Panc1 (cell line): Measurements from ENCODE around the gene MOCS1. TPM values are rescaled to one million over a fixed set of nuclear protein-coding genes. Genes with fewer than 3 reads are reported as not detected.

Experiments used
- ATAC-seq: fragments of 200-7000 bp; cut with Tn5 transposase; 2 replicates; pipeline ENCODE4 v1.9.1; 2020; ENCODE audit warnings: mild to moderate bottlenecking, moderate library complexity
- BruUV-seq: library from RNA; stranded (reverse); fragments of 400-500 nt; replicated peaks from 2 replicates; lab custom pipeline; 2021; lab: Mats Ljungman, UMichigan
- CTCF ChIA-PET: fragments of 300-600 bp; sonication (Branson Sonifier 250); formaldehyde crosslinking; loops from one replicate; lab custom pipeline; 2022; ENCODE audit warnings: antibody characterized with exemption; lab: Charles Lee
- POLR2A ChIA-PET: fragments of 300-600 bp; sonication (Branson Sonifier 250); formaldehyde crosslinking; loops from one replicate; lab custom pipeline; 2022; ENCODE audit warnings: antibody characterized with exemption; lab: Charles Lee
- DNase-seq: peaks from one replicate; pipeline ENCODE4 v3.0.0-alpha.2; 2010; ENCODE audit warnings: low read depth, low spot score
- H3K27ac ChIP-seq: 2 replicates; pipeline ENCODE4 v1.5.1; 2011; ENCODE audit warnings: mild to moderate bottlenecking, low read length, inconsistent platforms
- H3K27me3 ChIP-seq: fragments of 200-500 bp; sonication (Bioruptor generic); 2 replicates; pipeline ENCODE4 v1.6.0; 2014; ENCODE audit warnings: low read length, inconsistent platforms; ENCODE audit not compliant: control insufficient read depth, insufficient read depth
- H3K36me3 ChIP-seq: fragments of 200-500 bp; sonication (Bioruptor generic); 2 replicates; pipeline ENCODE4 v1.5.1; 2014; ENCODE audit warnings: inconsistent platforms, mild to moderate bottlenecking, low read length, moderate library complexity; ENCODE audit not compliant: control insufficient read depth, insufficient read depth
- H3K4me1 ChIP-seq: 2 replicates; pipeline ENCODE4 v1.5.1; 2011; ENCODE audit warnings: inconsistent platforms, mild to moderate bottlenecking, low read length, moderate library complexity; ENCODE audit not compliant: control insufficient read depth, insufficient read depth
- H3K4me3 ChIP-seq, 2 experiments: 2 replicates each; pipeline ENCODE4 v1.5.1; 2011 to 2012; ENCODE audit warnings: low read depth in 2 of 2, low read length in 2 of 2, mild to moderate bottlenecking in 2 of 2, inconsistent platforms in 1 of 2, moderate library complexity in 1 of 2
- H3K9me3 ChIP-seq: fragments of 200-500 bp; sonication (Bioruptor generic); 2 replicates; pipeline ENCODE4 v1.5.1; 2014; ENCODE audit warnings: low read depth, mild to moderate bottlenecking, inconsistent platforms, low read length, moderate library complexity; ENCODE audit not compliant: control insufficient read depth, insufficient read depth
- CTCF ChIP-seq: fragments of 450-650 bp; IDR thresholded peaks from 2 replicates; pipeline ENCODE4 v1.5.1; 2017; ENCODE audit warnings: mild to moderate bottlenecking
- POLR2AphosphoS5 ChIP-seq: IDR thresholded peaks from 2 replicates; pipeline ENCODE4 v1.6.1; 2012; ENCODE audit warnings: mild to moderate bottlenecking, low read depth, low read length, moderate library complexity
- REST ChIP-seq, 2 experiments: IDR thresholded peaks; 2 replicates each; pipeline ENCODE4 v1.6.1; 2011 to 2012; ENCODE audit warnings: low read depth in 2 of 2, control low read depth in 1 of 2, low read length in 1 of 2, mild to moderate bottlenecking in 1 of 2, moderate library complexity in 1 of 2; ENCODE audit not compliant: insufficient read depth in 1 of 2
- SIN3A ChIP-seq: IDR thresholded peaks from 2 replicates; pipeline ENCODE4 v1.6.1; 2012; ENCODE audit warnings: low read depth, mild to moderate bottlenecking, low read length, moderate library complexity, borderline replicate concordance; ENCODE audit not compliant: insufficient read depth
- TCF7L2 ChIP-seq: IDR thresholded peaks from 2 replicates; pipeline ENCODE4 v1.6.1; 2011; ENCODE audit warnings: mild to moderate bottlenecking, low read depth, low read length, inconsistent platforms
- in situ Hi-C: cut with HindIII; loops from 2 replicates; pipeline ENCODE4 v1.10.0; 2016; ENCODE audit warnings: low sequenced_read_pairs, low pct_unique_long_range_greater_than_20kb
- intact Hi-C: fragments of 100-400 bp; cut with micrococcal nuclease; formaldehyde crosslinking; loops from one replicate; pipeline ENCODE4 v1.10.0; 2022; ENCODE audit not compliant: unreplicated experiment
- total RNA-seq: library from RNA; stranded (reverse); gene quantifications from one replicate; pipeline ENCODE4 v1.2.1, GENCODE V29; 2021; ENCODE audit not compliant: unreplicated experiment

The MOCS1 gene
- total RNA-seq, 1 experiment from 2014 or later: 0.98 TPM

GRCh38 chr6:39951716-39952115, 17.5 kb upstream of the MOCS1 start:
- ATAC-seq (no peak), DNase-seq (no peak)
- H3K27ac ChIP-seq: no peak overlapping the region
- H3K36me3 ChIP-seq: no peaks in the 10 kb centered on the region
- H3K27me3 ChIP-seq: peaks cover 2% of the 10 kb centered on the region; the same call in 1 of the 2 replicates
- intact Hi-C loops (no loop called here), in situ Hi-C loops (no loop called here)
- H3K4me3 ChIP-seq: no peak overlapping the region
- H3K9me3 ChIP-seq: no peaks in the 10 kb centered on the region
- ChIA-PET CTCF (no interaction called here), POLR2A (no interaction called here)
- no peaks in the 10 kb centered on the region for H3K4me1 ChIP-seq
- BruUV-seq: no TSS peak
- no peak for TF ChIP-seq CTCF
- no peak for TF ChIP-seq POLR2AphosphoS5
- TF ChIP-seq SIN3A: no peak
- TF ChIP-seq TCF7L2: no peak
- no peak for TF ChIP-seq REST (IDR thresholded peaks at IDR 0.05; ENCODE audit: insufficient read depth in 1 of 2, low read depth in 2 of 2, low read length in 1 of 2)

GRCh38 chr6:39951191-39951590, 16.9 kb upstream of the MOCS1 start:
- H3K9me3 ChIP-seq: no peaks in the 10 kb centered on the region
- H3K4me3 ChIP-seq: no peak overlapping the region
- intact Hi-C loops: no loop called here
- TF ChIP-seq TCF7L2 (no peak), SIN3A (no peak), REST (IDR thresholded peaks at IDR 0.05; ENCODE audit: insufficient read depth in 1 of 2, low read depth in 2 of 2, low read length in 1 of 2) (no peak), CTCF (no peak), POLR2AphosphoS5 (no peak)
- no peaks in the 10 kb centered on the region for H3K36me3 ChIP-seq
- no peak overlapping the region for H3K27ac ChIP-seq
- H3K27me3 ChIP-seq: peaks cover 2% of the 10 kb centered on the region; the same call in 1 of the 2 replicates
- no peaks in the 10 kb centered on the region for H3K4me1 ChIP-seq
- ATAC-seq (no peak), DNase-seq (no peak)
- in situ Hi-C loops: no loop called here
- CTCF ChIA-PET: no interaction called here
- no TSS peak for BruUV-seq
- POLR2A ChIA-PET: no interaction called here
